Measurements from ENCODE around the gene ACSS1. TPM values are rescaled to one million over a fixed set of nuclear protein-coding genes. Genes with fewer than 3 reads are reported as not detected.

The ACSS1 gene
- total RNA-seq, 1 experiment from 2014 or later = 0.61 TPM

DNA sequence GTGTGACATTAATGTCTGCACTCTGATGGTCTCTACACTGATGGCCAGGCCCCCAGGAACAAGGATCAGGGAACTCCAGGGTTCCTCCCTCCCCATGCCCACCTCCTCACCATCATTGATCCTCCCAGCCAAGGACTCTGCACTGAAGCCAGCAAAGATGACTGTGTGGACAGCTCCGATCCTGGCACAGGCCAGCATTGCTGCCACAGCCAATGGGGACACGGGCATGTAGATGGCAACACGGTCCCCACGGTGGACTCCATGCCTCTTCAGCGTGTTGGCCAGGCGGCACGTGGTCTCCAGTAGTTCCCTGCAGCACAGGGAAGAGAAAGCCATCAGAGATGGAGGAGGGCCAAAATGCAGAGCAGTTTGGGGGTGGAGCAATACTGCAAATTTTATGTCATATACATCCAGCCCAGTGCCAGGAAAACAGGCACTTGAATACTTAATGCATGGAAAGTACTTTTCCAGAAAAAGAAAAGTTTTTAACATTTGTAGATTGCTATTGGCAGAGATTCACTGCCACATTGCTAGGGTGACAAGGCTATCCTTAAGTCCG is 27.2 kb downstream of the ACSS1 start:
- H3K4me1 ChIP-seq (ENCODE audit: insufficient read depth, low read length) = no peaks in the 10 kb centered on the region; the same call in 1 of the 2 replicates
- H2BK5ac ChIP-seq (ENCODE audit: insufficient read length, low read length) = no peak overlapping the region
- H3K9me3 Mint-ChIP-seq = no peaks in the 10 kb centered on the region
- H3K79me1 ChIP-seq (ENCODE audit: insufficient read depth, low read depth, low read length, poor library complexity, severe bottlenecking) = no peaks in the 10 kb centered on the region
- H3K27ac Mint-ChIP-seq = no peak overlapping the region
- no peak overlapping the region for H4K91ac ChIP-seq (ENCODE audit: insufficient read length, low read depth, low read length)
- H4K8ac ChIP-seq (replicated peaks; ENCODE audit: insufficient read length, low read depth, low read length) = no peak overlapping the region
- H4K5ac ChIP-seq (ENCODE audit: insufficient read length, low read depth, low read length) = no peak overlapping the region
- H2AFZ ChIP-seq (ENCODE audit: low read length) = no peak overlapping the region
- no peak overlapping the region for H3K4me3 Mint-ChIP-seq
- no CpG with 5 or more reads among the region's 8 CpGs for WGBS (ENCODE audit: extremely low coverage, insufficient read length, low lambda C conversion rate)
- no peaks in the 10 kb centered on the region for H3K23me2 ChIP-seq (ENCODE audit: insufficient read length, low read depth, low read length, poor library complexity, severe bottlenecking)
- H2BK120ac ChIP-seq (ENCODE audit: low read depth, low read length, poor library complexity, severe bottlenecking) = no peak overlapping the region
- no peaks in the 10 kb centered on the region for H3K27me3 ChIP-seq (ENCODE audit: insufficient read depth, low read length)
- H3K27me3 Mint-ChIP-seq (ENCODE audit: low read depth) = peaks cover 27% of the 10 kb centered on the region
- no peak overlapping the region for H3K4me2 ChIP-seq (ENCODE audit: insufficient read depth, insufficient read length, low read length)
- no peak overlapping the region for H3T11ph ChIP-seq (ENCODE audit: low read length)
- no peaks in the 10 kb centered on the region for H3K9me3 ChIP-seq (ENCODE audit: control insufficient read depth, low read depth, low read length)
- no peak overlapping the region for H3K56ac ChIP-seq (ENCODE audit: insufficient read length, low read depth, low read length)
- no peak overlapping the region for H2BK12ac ChIP-seq (ENCODE audit: insufficient read length, low read depth, low read length)
- H3K4me1 Mint-ChIP-seq = peaks cover 16% of the 10 kb centered on the region in 2 experiments
- no peak overlapping the region for H3K18ac ChIP-seq (ENCODE audit: insufficient read length, low read depth, low read length)
- no peak for DNase-seq
- no peaks in the 10 kb centered on the region for H3K79me2 ChIP-seq (ENCODE audit: insufficient read depth, low read length)
- H3K4ac ChIP-seq (ENCODE audit: low read depth, low read length) = no peak overlapping the region
- no peak overlapping the region for H2BK20ac ChIP-seq (ENCODE audit: low read depth, low read length, poor library complexity, severe bottlenecking)
- no peaks in the 10 kb centered on the region for H4K20me1 ChIP-seq (ENCODE audit: control insufficient read depth, insufficient read depth, insufficient read length)
- H3K27ac ChIP-seq (ENCODE audit: insufficient read length, low read depth, low read length) = no peak overlapping the region
- H2BK15ac ChIP-seq (ENCODE audit: low read depth, low read length) = no peak overlapping the region
- H3K14ac ChIP-seq (ENCODE audit: insufficient read depth, low read length) = no peak overlapping the region
- TF ChIP-seq, protein P1, sequence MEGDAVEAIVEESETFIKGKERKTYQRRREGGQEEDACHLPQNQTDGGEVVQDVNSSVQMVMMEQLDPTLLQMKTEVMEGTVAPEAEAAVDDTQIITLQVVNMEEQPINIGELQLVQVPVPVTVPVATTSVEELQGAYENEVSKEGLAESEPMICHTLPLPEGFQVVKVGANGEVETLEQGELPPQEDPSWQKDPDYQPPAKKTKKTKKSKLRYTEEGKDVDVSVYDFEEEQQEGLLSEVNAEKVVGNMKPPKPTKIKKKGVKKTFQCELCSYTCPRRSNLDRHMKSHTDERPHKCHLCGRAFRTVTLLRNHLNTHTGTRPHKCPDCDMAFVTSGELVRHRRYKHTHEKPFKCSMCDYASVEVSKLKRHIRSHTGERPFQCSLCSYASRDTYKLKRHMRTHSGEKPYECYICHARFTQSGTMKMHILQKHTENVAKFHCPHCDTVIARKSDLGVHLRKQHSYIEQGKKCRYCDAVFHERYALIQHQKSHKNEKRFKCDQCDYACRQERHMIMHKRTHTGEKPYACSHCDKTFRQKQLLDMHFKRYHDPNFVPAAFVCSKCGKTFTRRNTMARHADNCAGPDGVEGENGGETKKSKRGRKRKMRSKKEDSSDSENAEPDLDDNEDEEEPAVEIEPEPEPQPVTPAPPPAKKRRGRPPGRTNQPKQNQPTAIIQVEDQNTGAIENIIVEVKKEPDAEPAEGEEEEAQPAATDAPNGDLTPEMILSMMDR (conservative IDR thresholded peaks at IDR 0.05) = no peak
- H3K9ac ChIP-seq (ENCODE audit: extremely low read depth, insufficient read length, low read length) = no peak overlapping the region
- H2AK5ac ChIP-seq (ENCODE audit: insufficient read length, low read length) = no peak overlapping the region
- no peak overlapping the region for H3K23ac ChIP-seq (ENCODE audit: insufficient read length, low read depth, low read length)
- peaks cover 0 to 2% (median 0%) of the 10 kb centered on the region in 3 experiments; a peak in 1 of 7 replicates for H3K36me3 Mint-ChIP-seq (ENCODE audit: insufficient read depth in 1 of 3, low read depth in 3 of 3)

All from H9 (cell line).